Ovary (tissue), 3 donors: Measurements from ENCODE around the gene CRACR2A.

Experiments
- POLR2A ChIP-seq: fragments of 450-650 bp; IDR thresholded peaks from one replicate; pipeline ENCODE4 v1.6.1; 2017; ENCODE audit warnings: antibody characterized with exemption, mild to moderate bottlenecking, moderate library complexity
- TF ChIP-seq, protein P1 (sequence below), 3 donors: fragments of 450-650 bp in 2 of 3; fragments of 200-600 bp in 1 of 3; IDR thresholded peaks; one replicate each; pipeline versions ENCODE4 v1.5.1 to v1.8.0; 2016 to 2022; ENCODE audit warnings: antibody characterized with exemption in 3 of 3, mild to moderate bottlenecking in 1 of 3
- donor health status: DM: no; HTN: no; CAD: no.

DNA sequence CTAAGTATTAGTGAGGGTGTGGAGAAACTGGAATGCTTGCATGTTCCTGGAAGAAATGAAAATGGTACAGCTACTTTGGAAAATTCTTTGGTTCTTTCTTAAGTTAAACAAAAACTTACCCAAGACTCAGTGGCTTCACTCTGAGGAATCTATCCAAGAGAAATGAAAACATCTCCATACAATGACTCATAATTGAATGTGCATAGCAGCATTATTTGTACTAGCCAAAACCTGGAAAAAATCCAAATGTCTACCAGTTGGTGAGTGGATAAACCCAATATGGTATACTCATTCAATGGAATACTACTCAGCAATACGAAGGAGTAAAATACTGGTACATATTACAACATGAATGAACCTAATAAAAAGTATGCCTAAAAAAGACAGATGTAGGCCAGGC lies 18.0 kb upstream of the CRACR2A start:
- TF ChIP-seq POLR2A = no peak
- TF ChIP-seq, protein P1, sequence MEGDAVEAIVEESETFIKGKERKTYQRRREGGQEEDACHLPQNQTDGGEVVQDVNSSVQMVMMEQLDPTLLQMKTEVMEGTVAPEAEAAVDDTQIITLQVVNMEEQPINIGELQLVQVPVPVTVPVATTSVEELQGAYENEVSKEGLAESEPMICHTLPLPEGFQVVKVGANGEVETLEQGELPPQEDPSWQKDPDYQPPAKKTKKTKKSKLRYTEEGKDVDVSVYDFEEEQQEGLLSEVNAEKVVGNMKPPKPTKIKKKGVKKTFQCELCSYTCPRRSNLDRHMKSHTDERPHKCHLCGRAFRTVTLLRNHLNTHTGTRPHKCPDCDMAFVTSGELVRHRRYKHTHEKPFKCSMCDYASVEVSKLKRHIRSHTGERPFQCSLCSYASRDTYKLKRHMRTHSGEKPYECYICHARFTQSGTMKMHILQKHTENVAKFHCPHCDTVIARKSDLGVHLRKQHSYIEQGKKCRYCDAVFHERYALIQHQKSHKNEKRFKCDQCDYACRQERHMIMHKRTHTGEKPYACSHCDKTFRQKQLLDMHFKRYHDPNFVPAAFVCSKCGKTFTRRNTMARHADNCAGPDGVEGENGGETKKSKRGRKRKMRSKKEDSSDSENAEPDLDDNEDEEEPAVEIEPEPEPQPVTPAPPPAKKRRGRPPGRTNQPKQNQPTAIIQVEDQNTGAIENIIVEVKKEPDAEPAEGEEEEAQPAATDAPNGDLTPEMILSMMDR (IDR thresholded peaks at IDR 0.05) = no peak
